Stromal cell of bone marrow (primary cell): ENCODE results near the gene OSBPL1A.

Experiments used
- DNase-seq: peaks from one replicate; pipeline ENCODE4 v3.0.0-alpha.2; 2012; ENCODE audit warnings: low read depth

The OSBPL1A gene

DNA sequence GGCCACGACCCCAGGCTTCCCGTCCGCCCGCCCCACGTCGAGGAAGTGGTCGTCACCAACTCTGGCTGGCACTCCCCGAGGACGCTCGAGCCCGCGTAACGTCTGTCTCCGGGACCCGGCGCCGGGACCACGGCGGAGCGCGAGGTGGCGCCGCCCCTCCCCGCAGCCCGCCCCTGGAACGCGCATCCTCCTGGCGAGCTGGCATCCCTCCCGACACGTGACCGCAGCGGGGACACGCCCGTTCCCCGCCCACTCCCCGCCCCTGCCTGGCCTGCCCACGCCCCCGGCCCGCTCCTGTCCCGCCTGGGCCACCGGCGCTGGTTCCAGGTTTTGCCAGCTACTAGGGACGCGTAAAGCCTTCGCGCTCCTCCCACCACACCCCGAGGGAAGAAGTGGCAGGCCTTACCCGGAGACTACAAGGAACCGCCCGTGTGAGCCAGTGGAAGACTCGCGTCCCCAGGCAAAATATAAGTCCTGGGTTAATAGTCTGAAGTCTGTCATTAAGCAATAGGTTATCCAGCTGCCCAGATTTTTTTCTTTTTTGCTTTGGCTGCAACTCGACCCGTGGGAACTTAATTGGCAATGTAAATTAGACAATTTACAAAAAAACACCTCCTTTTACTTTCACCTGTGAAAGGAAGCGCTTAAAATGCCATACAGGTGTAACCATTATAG, at the start of gene OSBPL1A:
OSBPL1A (minus strand) TSS at position 131 of the 675 bp plus-strand sequence. CDS start 20,291 bp downstream, outside the sequence.
- DNase-seq: peak; percentile 72

GRCh38 chr18:24446953-24447538, 49.4 kb upstream of the OSBPL1A start:
- no peak for DNase-seq

GRCh38 chr18:24446453-24446852, 48.8 kb upstream of the OSBPL1A start:
- DNase-seq: no peak

DNA sequence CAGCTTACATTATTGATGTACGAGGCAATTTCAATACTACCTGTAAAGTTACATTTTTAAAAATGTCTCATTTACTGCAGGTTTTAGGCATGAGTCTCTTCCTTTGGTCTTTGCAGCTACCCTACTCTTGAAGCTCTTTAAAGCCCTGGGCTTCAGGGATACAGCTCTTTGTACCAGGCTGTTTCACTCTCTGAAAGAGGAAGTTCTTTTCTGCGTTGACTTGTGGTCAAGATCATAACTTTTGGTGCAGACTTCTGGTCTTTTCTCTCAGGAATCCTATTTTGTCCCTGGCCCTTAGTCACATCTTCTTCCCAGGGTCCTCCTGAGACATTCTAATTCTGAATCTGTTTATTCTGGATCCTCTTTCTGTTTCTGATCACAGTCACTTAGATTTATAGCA, 46.2 kb upstream of the OSBPL1A start:
- no peak for DNase-seq

- DNase-seq: no peak
Observed at GRCh38 chr18:24436939-24437338, 39.3 kb upstream of the OSBPL1A start.

DNA sequence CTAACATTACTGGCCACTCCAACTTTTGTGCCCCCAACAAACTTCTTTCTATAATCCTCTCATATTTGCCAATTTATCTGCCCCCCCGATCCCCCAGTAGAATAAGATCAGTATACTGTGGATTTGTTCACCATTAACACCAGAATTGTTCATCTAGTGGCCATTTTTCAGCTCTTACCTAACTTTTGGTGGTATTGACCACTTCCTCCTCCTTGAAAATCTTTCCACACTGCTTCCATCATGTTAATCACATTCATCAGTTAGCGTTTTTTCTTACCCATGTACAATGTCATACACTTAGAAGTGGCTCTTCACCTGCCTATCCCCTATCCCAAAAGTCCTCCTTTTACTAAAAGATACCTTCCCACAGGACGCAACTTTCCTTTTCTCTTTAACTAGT, 35.0 kb upstream of the OSBPL1A start:
- no peak for DNase-seq

DNA sequence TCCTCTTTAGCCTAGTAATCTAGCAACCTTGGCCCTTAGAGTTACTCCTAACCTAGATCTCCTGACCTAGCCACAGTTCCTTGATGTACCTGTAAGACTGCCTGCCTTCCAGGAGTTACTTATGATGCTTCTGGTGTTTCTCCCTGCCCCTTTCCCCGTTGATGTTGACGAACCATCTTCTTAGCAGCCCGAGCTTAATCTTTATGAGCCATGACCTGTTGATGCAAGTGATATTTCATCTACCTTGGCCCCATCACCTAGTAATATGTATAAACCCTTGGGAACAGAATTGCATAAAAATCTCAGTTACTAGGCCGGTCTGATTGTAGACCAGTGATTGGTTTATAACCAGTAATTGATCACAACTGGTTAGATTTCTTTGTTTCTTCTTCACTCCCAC, 31.6 kb upstream of the OSBPL1A start:
- no peak for DNase-seq

DNA sequence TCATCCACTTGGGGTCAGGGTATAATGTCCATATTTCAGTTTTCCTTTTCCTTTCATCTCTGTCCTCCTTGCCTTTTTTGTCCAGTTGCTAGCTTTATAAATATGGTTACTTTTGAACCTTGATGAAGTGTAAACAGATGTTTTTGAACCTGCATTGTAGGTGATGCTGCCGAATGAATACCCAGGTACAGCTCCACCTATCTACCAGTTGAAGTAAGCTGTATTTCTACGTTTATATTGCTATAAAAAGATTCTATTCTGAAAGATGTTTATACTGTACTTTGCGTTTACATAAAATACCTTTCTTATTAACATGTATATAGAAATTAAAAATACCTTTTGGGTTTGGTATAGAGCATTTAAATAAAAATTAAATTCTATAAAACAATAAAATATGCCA, 31.1 kb upstream of the OSBPL1A start:
- DNase-seq: no peak

DNA sequence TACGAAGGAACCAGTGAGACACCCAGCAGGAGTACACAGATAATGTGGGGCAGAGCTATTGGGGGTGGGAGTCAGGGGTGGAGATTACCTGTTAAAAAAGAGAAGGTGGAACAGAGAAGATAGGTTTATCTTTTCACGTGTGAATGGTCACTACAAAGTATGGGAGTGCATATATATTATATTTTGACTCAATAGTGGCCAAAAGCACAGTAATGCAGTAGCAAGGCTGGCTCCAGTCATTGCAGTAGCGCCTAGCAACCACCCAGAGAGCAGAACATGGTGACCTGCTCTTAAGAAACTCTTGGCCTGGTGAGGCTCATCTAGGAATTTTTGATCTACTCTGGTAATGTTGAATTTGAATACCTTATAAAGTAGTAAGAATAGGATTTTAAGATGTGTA, 29.9 kb upstream of the OSBPL1A start:
- no peak for DNase-seq

- DNase-seq: peak; percentile 50
Observed at GRCh38 chr18:24426398-24427294, 29.0 kb upstream of the OSBPL1A start, which contains the start of gene IMPACT. TSS of gene IMPACT (plus strand) at chr18:24426670. CDS start at chr18:24426757, 87 bp downstream.

GRCh38 chr18:24426073-24426397, 28.4 kb upstream of the OSBPL1A start:
- no peak for DNase-seq

- no peak for DNase-seq
Observed at GRCh38 chr18:24421831-24422230, 24.2 kb upstream of the OSBPL1A start.

DNA sequence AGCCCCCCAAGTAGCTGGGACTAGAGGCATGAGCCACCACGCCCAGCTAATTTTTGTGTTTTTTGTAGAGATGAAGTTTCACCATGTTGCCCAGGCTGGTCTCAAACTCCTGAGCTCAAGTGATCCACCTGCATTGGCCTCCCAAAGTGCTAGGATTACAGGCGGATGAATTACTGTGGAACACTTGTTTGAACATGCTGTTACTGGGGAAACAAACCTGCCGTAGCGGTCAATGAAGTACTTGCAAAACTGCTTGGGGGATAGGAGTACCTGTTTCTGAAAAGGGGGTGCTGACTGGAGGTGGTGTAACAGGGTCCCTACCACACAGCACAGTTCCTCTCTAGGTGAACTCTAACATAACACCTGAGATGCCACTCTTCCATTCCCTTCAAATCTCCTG, 22.9 kb upstream of the OSBPL1A start:
- no peak for DNase-seq

DNA sequence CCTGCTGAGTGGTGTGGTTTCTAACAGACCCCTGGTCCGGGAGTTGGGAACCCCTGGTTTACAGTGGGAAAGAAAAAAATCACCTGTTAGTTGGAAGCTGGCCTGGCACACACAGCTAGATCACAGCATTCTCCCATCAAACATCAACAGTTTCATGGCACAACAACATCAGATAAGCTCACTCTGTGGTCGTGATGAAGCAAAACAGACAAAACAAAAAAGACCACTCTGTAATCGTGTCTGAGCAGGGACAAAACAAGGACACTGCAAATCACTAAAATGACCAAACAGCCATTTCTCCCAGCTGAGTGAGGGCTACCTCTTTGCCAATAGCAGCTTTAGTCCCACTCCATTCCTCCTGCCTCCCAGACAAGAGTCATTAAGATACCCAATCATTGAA, 19.9 kb upstream of the OSBPL1A start:
- DNase-seq: no peak

- DNase-seq: no peak
Observed at GRCh38 chr18:24414349-24415003, 16.9 kb upstream of the OSBPL1A start.

- DNase-seq: no peak
Observed at GRCh38 chr18:24413148-24413547, 15.5 kb upstream of the OSBPL1A start.

- no peak for DNase-seq
Observed at GRCh38 chr18:24408496-24408895, 10.9 kb upstream of the OSBPL1A start.

- no peak for DNase-seq
Observed at GRCh38 chr18:24404591-24404990, 7.0 kb upstream of the OSBPL1A start.

DNA sequence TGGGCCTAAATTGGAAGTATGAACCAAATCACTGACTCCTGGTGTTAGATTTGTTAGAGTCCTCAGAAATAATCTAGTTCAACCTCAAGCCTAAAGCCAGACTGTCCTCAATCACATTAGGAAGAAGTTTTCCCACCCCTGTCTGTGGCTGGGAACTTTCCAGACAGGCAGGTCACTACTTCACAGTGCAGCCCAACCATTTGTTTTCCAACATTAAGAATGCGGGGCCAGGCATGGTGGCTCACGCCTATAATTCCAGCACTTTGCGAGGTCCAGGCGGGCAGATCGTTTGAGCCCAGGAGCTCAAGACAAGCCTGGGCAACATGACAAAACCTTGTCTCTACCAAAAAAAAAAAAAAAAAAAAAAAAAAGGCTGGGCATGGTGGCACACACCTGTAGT, 5.5 kb upstream of the OSBPL1A start:
- no peak for DNase-seq

- DNase-seq: no peak
Observed at GRCh38 chr18:24402209-24402785, 4.7 kb upstream of the OSBPL1A start.

DNA sequence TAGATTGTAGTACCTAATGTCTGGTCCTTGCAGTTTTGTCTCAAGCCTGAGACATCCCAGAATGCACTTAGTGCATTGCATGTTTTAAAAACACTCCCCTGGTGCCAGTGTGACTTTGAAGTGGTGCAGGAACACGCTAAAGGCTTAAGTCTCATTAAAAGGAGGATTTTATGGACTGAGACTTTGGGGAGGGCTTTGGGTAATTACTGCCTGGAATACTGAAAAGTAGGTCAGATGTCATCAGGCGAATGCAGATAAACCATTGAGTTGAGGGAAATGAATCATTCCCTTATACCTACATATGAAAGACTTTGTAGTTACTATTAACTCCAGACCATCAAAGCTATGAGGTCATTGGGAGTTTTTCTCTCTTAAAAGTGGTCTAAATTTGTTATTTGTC, 3.0 kb upstream of the OSBPL1A start:
- no peak for DNase-seq

- peak; percentile 13 for DNase-seq
Observed at GRCh38 chr18:24398540-24398939, 916 bp upstream of the OSBPL1A start.
